Left ventricle myocardium superior (tissue), 1 donor: ENCODE results near the gene CLPTM1. TPM values are rescaled to one million over a fixed set of nuclear protein-coding genes. Genes with fewer than 3 reads are reported as not detected.
A peak's percentile ranks its signal among the peaks of the same experiment; 100 is the strongest.
"Not testable (repeated sequence)": the region's sequence is repeated elsewhere in the genome, so short reads cannot be mapped to it uniquely, and the experiment has no call there.

Experiments
- ATAC-seq: fragments of 200-7000 bp; cut with Tn5 transposase; one replicate; pipeline ENCODE4 v1.9.1; 2020; ENCODE audit warnings: mild to moderate bottlenecking, moderate library complexity
- DNase-seq: peaks from one replicate; pipeline ENCODE4 v3.0.0-alpha.2; 2020
- intact Hi-C: fragments of 100-400 bp; cut with micrococcal nuclease; formaldehyde crosslinking; loops from one replicate; pipeline ENCODE4 v1.11.0; 2022
- long read RNA-seq: library from polyadenylated mRNA; unstranded; transcript quantifications from one replicate; pipeline ENCODE4 v2.0.0, GENCODE V29; 2021
- total RNA-seq: library from RNA; stranded (reverse); fragmentation: NEBNext Ultra II Directional; extraction: Animal tissue kit (Norgen Biotek cat#: 25700); gene quantifications from one replicate; pipeline ENCODE4 v1.2.1, GENCODE V29; 2021
- donor health status: DM: no; HTN: yes; CAD: no; lungs with severe emphysema.

CLPTM1 gene, protein sequence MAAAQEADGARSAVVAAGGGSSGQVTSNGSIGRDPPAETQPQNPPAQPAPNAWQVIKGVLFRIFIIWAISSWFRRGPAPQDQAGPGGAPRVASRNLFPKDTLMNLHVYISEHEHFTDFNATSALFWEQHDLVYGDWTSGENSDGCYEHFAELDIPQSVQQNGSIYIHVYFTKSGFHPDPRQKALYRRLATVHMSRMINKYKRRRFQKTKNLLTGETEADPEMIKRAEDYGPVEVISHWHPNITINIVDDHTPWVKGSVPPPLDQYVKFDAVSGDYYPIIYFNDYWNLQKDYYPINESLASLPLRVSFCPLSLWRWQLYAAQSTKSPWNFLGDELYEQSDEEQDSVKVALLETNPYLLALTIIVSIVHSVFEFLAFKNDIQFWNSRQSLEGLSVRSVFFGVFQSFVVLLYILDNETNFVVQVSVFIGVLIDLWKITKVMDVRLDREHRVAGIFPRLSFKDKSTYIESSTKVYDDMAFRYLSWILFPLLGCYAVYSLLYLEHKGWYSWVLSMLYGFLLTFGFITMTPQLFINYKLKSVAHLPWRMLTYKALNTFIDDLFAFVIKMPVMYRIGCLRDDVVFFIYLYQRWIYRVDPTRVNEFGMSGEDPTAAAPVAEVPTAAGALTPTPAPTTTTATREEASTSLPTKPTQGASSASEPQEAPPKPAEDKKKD
- total RNA-seq, result 97.6 TPM
- long read RNA-seq, transcript CLPTM1-201 (14 exons, 2,604 nt), result major isoform, 114 of 158 reads
- long read RNA-seq, partial matches to known transcripts, result 33 of 158 reads
- long read RNA-seq, other reads (novel, unspliced or antisense), result 11 of 158 reads

DNA sequence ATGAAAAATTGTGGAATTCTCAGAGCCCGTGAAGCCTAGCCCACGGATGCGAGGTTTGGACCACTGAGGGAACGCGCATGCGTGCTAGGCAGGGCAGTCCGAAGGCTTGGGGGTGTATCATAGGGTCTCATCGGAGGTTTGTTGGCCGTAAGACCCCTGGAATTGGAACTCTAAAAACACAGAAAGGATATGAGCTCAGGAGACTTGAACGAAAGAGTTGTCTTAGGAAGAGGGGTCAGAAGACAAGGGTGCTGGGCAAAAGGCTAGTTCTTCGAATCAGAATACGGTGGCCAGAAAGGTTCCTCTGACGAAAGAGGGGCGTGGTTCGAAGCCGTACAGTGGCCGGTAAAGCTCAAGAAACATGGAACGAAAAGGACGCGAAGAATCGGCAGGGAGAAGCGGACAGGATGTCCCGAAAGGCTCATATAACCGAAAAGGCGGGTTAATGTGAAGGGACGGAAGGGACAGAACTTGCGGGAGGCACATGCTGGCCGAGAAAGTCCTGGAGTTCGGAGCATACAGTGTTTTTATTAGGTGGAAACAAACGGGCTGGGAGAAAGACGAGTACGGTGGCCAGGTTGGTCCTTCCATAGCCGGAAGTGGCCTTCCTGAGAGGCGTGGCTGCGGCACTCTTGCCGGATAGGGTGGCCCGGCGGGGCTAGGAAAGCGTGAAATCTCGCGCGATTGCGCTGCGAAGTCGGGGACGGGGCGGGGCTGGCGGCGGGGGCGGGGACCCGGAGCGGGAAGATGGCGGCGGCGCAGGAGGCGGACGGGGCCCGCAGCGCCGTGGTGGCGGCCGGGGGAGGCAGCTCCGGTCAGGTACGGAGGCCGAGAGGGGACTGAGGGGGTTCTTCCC is at the start of gene CLPTM1:
TSS of gene CLPTM1 (plus strand) at position 732 of the 856 bp plus-strand sequence. CDS start at position 748, 16 bp downstream.
- peak; percentile 96 for ATAC-seq
- peak; percentile 98 for DNase-seq
- intact Hi-C loops, result loop anchor here (5.0 kb wide), 1 partner anchor 53 kb away; no protein-coding TSS in a partner anchor

GRCh38 chr19:44905437-44906160 is 49.6 kb upstream of the CLPTM1 start, which contains the start of gene APOE:
Gene APOE (plus strand): TSS chr19:44905796. CDS start chr19:44906625, 829 bp downstream.
- ATAC-seq (peak; percentile 6), DNase-seq (no peak)
- intact Hi-C loops, result no loop called here

DNA sequence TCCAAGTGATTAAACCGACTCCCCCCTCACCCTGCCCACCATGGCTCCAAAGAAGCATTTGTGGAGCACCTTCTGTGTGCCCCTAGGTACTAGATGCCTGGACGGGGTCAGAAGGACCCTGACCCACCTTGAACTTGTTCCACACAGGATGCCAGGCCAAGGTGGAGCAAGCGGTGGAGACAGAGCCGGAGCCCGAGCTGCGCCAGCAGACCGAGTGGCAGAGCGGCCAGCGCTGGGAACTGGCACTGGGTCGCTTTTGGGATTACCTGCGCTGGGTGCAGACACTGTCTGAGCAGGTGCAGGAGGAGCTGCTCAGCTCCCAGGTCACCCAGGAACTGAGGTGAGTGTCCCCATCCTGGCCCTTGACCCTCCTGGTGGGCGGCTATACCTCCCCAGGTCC is 47.6 kb upstream of the CLPTM1 start:
- intact Hi-C loops, result no loop called here

GRCh38 chr19:44908074-44908835 is 46.9 kb upstream of the CLPTM1 start:
- DNase-seq (no peak), ATAC-seq (no peak)
- intact Hi-C loops, result no loop called here

More for the DNA sequence above, 47.6 kb upstream of the CLPTM1 start:
- DNase-seq (no peak), ATAC-seq (no peak)

DNA sequence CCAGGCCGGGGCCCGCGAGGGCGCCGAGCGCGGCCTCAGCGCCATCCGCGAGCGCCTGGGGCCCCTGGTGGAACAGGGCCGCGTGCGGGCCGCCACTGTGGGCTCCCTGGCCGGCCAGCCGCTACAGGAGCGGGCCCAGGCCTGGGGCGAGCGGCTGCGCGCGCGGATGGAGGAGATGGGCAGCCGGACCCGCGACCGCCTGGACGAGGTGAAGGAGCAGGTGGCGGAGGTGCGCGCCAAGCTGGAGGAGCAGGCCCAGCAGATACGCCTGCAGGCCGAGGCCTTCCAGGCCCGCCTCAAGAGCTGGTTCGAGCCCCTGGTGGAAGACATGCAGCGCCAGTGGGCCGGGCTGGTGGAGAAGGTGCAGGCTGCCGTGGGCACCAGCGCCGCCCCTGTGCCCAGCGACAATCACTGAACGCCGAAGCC is 46.3 kb upstream of the CLPTM1 start:
- intact Hi-C loops, result no loop called here
- ATAC-seq (no peak), DNase-seq (no peak)

- DNase-seq (no peak), ATAC-seq (no peak)
- intact Hi-C loops, result no loop called here
Observed at GRCh38 chr19:44909775-44910174, 45.4 kb upstream of the CLPTM1 start.

GRCh38 chr19:44911896-44912295 is 43.3 kb upstream of the CLPTM1 start:
- ATAC-seq, DNase-seq, intact Hi-C loops: not testable (repeated sequence)

DNA sequence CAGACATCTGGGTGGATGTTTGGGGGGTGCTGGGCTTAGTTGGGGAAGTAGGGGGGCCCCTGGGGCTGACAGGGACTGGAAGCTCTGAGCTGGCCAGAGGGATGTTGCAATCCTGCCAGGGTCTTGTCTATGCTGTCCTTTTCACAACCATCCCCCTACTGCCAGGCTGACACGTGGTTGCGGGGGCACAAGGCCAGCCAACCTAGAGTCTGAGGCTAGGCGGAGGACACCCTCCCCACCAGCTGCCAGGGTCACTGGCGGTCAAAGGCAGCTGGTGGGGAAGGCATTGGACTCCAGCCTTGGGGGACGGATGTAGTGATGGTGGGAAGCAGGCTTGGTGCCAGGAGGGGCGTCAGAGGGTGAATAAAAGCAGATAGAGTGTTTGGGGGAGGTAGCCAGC is 42.3 kb upstream of the CLPTM1 start:
- DNase-seq, result peak; percentile 45
- intact Hi-C loops, result no loop called here
- ATAC-seq, result peak; percentile 18

DNA sequence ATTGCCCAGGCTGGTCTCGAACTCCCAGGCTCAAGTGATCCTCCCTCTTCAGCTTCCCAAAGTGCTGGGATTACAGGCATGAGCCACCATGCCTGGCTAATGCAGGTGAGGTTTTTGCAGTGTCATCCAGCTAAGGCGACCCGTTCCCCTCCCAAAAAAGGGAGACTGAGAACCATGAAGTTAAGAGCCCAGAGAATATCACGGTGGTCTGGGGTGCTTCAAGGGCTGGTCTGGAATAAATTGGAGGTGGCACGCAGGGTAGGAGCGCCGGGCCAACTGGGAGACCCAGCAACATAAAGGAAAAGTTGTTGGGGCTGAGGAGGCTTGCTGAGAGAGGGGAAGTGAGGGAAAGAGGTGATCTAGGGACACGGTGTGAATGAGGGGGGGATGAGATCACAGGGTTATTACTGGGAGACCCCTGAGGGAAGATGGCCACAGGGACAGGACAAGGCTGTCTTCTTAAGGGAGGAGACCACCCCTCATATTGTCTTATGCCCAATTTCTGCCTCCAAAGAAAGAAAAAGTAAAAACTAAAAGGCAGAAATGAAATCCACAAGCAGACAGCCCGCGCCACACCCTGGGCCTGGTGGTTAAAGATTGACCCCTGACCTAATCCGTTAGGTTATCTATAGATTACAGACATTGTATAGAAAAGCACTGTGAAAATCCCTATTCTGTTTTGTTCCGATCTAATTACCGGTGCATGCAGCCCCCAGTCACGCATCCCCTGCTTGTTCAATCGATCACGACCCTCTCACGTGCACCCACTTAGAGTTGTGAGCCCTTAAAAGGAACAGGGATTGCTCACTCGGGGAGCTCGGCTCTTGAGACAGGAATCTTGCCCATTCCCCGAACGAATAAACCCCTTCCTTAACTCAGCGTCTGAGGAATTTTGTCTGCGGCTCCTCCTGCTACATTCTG is 41.4 kb upstream of the CLPTM1 start:
- ATAC-seq, DNase-seq, intact Hi-C loops: not testable (repeated sequence)

- ATAC-seq (peak; percentile 93), DNase-seq (peak; percentile 88)
- intact Hi-C loops, result not testable (repeated sequence)
Observed at GRCh38 chr19:44914433-44915206, 40.6 kb upstream of the CLPTM1 start, which contains the start of gene APOC1. Gene APOC1 (plus strand): TSS chr19:44914608. CDS start chr19:44914892, 284 bp downstream.

GRCh38 chr19:44924243-44924725 is 30.9 kb upstream of the CLPTM1 start:
- intact Hi-C loops, result no loop called here
- DNase-seq, result no peak
- ATAC-seq, result no peak

DNA sequence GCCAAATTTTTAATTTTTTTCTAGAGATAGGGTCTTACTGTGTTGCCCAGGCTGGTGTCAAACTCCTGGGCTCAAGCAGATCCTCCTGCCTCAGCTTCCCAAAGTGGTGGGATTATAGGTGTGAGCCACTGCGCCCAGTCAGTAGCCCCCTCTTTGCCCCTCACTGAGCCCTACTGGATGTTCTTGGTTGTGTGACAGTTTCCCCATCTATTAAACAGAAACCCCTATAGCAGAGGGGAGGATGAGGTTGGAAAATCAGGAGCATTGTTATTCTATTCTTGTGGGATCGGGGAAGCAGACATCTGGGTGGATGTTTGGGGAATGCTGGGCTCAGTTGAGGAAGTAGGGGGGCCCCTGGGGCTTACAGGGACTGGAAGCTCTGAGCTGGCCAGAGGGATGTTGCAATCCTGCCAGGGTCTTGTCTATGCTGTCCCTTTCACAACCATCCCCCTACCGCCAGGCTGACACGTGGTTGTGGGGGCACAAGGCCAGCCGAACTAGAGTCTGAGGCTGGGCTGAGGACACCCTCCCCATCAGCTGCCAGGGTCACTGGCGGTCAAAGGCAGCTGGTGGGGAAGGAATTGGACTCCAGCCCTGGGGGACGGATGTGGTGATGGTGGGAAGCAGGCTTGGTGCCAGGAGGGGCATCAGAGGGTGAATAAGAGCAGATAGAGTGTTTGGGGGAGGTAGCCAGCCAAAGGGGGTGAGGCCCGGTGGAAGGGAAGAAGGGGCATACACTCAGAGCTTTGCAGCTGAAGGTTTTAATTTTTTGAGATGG is 29.9 kb upstream of the CLPTM1 start:
- intact Hi-C loops, result no loop called here
- peak; percentile 84 for DNase-seq
- peak; percentile 84 for ATAC-seq

- peak; percentile 7 for ATAC-seq
- DNase-seq, intact Hi-C loops: not testable (repeated sequence)
Observed at GRCh38 chr19:44926245-44927077, 28.7 kb upstream of the CLPTM1 start.

GRCh38 chr19:44927746-44928145 is 27.4 kb upstream of the CLPTM1 start:
- ATAC-seq (no peak), DNase-seq (no peak)

More at GRCh38 chr19:44927746-44928145, 27.4 kb upstream of the CLPTM1 start:
- intact Hi-C loops, result no loop called here
